Smooth muscle cell of the brain vasculature (primary cell): ENCODE data around the gene PIGR.

Experiments used
- DNase-seq: peaks from one replicate; pipeline ENCODE4 v3.0.0-alpha.2; 2012; ENCODE audit warnings: low read depth, low spot score

The PIGR gene

DNA sequence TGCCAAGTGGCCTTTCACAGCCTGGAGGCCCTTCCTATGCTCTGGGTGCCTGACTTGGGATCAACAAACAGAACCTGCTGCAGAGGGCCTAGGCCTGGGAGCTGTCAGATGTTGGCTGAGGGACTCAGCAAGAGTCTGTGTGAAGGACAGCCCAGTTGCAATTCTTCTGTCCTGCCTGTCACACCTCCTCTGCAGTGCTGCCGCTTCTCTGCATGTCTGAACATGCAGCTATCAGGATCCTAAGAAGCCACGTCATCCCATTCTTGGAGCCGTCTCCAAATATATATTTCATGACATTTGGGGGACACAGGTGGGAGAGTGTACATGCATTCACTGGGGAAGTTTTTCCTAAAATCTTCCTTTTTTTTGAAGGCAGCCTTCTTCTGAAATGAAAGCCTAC, 15.4 kb upstream of the PIGR start:
- no peak for DNase-seq

DNA sequence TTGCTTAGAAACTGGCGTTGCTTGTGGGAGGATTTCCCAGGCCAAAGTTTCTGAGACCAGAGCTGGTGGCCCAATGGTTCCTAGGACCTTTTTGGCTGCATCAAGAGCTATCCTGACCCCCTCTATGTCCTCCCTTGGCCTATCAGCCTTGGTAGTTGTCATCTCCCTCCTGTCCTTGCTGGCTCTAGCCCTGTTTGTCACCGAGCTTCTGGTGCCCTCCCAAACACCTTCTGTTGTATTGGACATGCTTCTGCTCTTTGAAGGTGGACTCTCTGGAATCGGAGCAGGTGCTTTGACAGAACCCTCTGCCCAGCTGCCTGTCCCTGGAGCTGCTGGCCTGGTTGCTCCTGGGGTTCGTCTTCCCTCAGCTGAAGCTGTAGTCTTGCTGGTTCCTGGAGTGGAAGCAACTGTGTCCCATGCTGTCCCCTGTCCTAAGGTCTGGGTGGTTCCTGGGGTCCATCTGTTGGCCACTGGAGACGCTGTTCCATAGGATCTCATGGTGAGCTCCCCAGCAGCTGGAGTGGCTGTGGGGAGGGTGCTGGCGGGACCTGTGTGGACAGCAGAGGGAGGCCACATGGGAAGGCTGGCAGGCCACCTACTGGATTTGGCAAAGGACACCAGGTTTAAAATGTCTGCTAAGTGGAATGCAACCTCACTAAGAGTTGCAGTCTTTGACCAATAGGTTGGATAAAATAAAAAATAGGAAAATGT, 14.6 kb upstream of the PIGR start:
- no peak for DNase-seq

DNA sequence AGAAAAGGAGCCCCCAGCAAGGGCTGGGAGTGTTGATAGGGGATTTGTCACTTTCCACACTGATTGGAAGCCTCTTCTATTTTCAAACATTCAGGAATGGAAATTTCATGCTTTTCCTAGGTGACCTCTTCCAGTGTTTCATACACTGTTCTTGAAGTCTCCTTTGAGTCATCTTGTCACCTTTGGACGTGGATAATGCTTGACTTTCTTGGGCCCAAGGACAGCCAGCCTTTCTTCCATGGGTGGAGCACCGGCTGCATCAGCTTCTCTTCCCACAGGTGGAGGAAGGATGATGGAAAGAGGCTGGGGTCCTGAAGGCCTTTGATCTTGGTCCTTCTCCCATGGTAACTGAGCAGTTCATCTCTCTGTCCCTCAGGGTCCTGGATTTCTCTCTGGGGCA, 11.9 kb upstream of the PIGR start:
- no peak for DNase-seq

DNA sequence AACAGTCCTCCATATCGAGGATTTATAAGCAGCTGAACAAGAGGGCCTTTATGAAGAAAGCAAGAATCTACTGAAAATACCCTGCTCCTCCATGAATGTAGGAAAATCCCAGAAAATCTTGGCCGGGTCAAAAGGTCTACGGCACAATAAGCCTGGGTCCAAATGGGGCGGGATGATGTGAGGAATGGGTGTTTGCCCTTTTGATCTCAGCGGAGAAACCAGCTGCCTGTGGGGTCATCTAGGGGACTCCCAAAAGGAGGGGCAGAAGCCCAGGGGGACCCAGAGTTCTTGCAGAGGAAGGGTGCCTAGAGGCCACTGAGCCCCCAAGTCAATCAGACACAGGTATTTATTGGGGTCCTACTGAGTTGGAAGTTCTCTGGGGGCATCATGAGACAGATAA, 11.4 kb upstream of the PIGR start:
- DNase-seq = no peak

DNA sequence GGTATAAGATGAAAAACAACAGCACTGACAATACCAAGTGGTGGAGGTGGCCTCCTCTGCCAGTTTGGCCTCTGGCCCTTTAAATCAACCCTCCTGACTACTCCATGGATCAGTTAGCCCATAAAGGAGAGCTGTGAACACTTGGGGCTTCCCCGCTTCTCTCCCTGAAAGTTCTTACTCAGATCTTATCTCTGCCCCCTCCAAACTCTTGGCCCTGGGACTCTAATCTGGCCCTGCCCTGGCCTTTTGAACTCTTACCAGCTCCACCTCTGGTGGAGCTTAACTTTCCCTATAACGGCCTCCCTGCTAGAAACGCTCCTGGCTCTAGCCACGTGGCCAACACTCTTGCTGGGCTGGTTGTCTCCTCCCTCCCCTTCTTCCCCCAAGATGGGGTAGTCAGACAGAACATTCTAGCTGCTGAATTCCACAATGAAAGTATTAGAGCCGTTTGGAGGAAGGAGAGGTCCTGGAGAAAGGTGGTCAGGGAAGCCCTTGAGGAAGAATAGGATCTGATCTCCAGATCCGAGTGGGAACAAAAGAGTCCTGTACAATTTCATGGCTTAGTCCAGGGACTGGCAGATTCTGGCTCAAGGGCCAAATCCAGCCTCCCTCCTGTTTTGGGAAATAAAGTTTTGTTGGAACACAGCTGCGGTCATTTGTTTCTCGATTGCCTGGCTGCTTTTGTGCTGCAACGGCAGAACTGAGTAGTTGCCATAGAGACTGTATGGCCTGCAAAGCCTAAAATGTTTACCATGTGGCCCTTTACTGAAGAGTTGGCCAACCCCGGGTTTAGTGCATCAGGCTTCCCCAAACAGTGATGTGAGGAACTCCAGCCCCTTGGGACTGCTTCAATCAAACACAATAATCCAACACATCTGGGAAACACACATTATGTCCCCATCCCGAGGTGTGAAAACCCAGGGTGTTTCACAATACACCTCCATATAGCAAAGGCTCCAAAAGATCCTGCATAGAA, 9.5 kb upstream of the PIGR start:
- no peak for DNase-seq

DNA sequence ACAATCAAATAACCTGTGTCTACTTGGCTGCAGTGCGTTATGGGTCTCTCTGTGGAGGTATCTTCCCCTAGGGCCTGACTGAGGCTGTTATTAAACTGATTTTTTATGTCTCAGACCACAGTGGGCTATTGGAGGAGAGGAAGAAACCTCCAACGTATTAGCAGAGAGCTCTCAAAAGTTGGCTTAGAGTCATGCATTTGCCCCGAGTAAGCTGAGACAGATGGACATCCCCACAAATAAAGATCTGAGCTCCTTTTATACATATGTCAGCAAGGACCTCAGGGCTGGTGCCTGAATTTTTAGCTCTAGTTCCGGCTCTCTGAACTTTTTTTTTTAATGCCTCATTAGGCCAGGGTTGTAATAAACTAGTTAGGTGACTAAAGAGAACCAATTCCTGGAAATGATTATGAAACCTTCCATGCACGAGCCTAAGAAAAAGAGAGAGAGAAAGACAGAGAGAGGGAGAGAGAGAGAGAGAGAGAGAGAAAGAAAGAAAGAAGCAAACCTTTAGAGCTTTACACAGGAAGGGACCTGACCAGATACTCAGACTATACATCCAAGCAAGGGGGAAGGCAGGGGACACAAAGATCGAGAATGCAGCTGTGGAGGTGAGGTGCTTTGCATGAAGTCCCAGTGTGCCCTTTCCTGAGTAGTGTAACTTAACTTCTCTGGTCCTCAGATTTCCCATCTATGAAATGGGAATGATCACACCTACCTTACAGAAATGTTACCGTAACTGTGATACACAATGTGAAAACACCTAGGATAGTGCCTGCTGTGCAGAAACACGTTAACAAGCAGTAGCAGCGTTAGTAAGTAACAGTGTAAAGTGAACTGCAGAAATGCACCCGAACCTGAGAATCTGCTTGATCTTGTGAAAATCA, 8.4 kb upstream of the PIGR start:
- DNase-seq = no peak

DNA sequence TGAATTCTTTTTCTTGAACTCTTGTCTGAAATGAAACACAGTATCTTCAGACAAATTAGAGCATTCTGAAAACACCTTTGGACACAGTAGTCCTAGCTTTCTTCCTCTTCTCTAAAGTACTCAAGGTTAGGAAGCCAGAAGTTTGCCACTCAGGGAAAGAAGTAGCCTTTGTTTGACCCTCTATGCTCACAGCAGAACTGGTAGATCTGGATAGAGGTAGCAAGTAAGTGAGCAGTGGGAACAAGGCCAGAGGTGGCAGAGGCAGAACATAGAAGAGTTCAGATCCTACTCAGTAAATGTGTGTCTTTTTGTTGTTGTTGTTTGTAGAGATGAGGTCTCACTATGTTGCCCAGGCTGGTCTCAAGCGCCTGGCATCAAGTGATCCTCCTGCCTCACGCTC, 7.4 kb upstream of the PIGR start:
- no peak for DNase-seq

DNA sequence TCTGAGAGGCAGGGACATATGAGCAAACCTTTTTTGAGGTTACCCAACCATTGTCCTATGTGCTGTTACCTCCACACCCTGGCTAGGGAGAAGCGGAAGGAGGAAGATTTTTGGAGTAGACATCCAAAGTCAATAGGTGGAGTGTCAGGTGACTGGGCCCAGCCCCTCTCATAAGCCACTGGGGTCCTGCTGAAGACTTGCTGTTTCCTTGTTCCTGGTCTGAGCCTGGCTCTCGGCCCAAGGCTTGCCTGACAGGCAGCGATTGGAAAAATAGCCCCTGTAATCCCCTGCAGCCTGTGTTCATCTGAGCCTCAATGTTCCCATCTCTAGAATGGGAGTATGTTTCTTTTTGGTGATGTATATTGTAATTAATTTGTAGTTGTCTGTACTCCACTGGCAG, 6.9 kb upstream of the PIGR start:
- no peak for DNase-seq

DNA sequence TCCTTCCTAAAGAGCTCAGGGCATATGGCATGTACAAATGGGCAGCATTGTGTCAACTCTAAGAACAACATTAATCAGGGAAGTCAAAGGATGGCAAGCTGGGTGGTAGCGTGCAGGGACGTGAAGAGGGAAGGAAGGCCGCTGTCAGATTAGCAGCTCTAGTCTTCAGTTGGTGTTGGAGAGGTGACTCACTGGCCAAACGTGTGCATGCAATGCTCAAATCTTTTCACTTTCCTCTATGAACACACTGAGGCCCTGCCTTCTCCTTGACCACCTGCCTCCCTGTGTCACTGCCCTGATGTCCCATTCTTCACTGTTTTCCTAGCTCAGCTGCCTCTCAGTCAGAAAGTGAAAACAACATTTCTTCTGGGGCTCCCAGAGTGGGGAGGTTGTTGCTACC, 5.9 kb upstream of the PIGR start:
- DNase-seq = no peak

DNA sequence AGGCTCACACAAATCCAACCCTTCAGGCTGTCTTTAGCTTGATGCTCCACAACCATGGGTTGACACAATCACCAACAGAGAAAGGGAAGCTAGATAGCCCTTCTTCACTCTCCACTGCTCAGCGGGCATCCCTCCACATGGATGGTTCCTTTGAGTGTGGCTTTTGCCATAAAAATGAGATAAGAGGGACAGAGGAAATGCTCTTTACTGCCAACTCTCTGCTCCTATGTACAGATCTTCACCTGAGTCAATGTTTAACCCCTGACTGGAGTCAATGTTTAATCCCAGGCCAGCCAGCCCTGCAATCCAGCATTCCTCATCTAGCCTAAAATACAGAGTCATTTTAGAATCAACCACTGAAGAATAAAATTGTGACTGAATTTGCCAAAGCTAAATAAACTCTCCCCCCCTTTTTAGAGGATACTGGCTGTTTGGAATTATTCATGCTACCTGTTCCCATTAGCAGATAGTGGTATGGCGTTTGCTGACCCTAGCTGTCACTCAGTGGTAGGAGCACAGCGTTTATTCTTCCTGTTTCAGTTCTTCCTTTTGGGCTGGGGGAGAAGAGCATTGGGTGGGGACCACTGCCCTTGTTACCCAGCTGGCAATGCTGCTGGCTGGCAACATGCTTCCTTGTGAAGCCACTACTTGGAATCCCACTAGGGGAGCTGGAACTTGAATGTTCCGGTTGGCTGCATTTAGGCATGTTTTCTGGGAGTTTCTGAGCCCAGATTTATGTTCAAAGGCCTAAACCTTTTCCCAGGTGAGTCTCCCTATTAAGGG, 5.2 kb upstream of the PIGR start:
- no peak for DNase-seq

DNA sequence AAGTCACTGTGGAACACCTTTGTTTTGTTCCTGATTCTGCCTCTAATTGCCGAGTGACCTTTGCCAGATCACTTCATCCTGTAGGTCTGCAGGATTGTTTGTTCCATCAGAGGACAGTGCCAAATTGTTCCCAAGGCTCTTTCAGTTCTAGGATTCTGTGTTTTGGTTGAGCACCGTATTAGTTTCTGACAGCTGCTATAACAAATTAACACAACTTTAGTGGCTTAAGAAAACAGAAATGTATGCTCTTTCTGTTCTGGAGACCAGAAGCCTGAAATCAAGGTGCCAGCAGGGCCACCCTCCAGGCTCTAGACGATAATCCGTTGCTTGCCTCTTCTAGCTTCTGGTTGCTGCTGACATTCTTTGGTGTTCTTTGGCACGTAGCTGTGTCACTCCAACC, 3.4 kb upstream of the PIGR start:
- DNase-seq = no peak

DNA sequence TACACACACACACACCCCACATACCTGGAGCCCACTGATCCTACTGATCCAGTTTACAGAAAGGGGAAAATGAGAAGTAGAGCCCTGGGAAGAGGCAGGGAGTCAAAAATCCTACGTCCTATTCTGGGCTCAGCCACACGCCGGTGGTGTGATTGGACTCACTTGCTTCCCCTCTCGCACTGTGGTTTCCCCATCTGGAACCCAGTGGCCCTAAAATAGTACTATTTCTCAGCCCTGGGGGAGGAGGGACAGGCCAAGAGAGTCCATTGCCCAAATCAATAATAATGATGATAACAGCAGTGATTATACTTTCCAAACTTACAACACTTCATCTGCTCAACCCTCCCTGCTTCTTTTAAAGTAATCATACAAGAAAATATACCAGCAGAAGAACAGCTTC, 2.9 kb upstream of the PIGR start:
- DNase-seq = no peak

DNA sequence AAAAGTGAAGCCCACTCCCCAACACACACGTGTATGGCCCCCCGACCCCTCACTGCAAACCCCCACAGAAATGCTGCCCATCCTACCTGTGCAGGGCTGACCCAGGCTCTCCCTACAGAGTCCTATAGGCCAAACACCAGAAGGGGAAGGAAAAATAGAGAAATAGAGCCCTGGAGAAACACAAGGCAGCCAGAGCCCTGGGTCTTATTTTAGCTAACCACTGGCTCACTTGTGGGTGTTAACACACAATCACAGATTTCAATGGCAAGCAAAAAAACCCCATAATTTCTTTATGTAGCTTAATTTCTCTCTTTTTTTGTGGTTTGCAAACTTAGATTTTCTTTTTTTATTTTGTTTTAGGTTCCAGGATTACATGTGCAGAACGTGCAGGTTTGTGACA, 989 bp upstream of the PIGR start:
- no peak for DNase-seq

DNA sequence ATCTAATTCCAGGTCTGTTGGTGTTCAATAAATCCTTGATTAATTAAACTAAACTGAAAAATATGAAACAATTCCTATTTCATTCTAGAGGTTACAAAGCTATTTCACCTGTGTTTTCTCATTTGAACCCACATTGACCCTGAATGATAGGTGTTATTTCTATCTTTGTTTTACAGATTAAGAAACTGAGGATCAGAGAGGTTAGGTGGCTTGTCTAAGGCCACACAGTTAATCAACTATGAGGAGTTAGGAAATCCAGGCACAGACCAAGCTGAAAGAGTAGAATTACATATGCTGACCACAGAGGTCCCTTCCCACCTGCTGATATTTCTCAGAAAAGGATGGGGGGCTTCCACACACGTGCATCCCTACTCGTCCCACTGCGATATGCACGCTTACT, 487 bp downstream of the PIGR start:
- DNase-seq = no peak

DNA sequence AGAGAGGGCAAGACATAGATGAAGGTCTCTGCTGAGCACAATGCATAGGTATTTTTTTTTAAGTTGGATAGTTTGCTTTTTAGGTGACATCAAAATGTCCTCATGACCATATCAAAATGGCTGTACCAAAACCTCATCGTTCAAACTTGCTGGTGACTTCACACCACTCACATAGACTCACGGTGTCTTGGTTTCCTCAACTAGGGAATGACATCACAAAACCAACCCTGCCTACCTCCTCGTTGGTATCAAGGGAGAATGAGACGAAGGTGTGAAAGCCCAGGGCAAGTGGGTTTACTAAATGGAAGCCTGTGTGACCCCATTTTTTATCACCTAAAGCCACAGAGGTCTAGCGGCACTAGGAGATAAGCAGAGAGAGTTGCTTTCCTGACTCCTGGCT, 1.6 kb downstream of the PIGR start:
- no peak for DNase-seq

DNA sequence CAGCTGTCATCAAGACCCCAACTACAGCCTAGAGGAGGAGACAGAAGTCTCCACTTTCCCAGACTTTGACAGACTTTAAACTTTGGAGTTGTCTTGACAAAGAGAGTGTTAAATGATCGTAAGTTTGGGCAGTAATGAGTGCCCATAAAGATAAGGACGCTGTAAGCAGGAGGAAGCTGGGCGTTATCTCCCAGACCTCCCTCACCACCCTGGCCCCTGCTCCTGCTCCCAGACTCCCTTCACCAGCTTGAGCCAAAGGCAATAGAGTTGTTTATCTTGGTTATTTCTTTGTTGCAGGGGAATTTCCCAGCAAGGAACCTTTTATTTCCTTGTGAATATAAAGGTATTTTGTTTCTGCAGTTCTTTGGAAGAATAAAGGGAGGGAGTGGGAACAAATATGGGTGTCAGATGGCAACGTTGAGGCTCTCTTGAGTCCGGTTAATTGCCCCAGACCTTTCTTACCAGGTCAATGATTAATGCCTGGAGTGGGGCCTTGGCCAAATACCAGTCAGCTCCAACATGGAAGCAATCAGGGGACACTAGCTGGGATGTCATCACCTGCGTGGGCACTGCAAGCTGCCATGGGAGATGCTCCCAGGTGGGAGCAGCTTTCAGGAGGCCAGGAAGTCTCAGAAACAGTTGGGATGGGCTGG, 4.4 kb downstream of the PIGR start:
- DNase-seq = no peak

DNA sequence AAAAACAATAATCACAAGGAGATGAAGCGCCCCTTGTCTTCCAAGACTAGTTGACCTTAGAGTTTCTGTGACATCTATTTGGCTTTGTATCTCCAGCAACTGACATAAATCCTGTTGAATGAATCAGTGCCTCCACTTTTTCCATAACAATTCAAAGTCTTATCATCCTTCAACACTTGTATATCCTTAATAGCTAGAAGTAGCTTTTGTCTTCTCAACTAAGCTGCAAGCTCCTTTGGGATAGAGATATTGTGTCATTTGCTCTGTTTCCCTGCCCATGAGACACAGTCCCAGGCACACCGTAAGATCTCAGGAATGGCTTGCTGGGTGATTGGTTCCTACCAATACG, 5.7 kb downstream of the PIGR start:
- no peak for DNase-seq

DNA sequence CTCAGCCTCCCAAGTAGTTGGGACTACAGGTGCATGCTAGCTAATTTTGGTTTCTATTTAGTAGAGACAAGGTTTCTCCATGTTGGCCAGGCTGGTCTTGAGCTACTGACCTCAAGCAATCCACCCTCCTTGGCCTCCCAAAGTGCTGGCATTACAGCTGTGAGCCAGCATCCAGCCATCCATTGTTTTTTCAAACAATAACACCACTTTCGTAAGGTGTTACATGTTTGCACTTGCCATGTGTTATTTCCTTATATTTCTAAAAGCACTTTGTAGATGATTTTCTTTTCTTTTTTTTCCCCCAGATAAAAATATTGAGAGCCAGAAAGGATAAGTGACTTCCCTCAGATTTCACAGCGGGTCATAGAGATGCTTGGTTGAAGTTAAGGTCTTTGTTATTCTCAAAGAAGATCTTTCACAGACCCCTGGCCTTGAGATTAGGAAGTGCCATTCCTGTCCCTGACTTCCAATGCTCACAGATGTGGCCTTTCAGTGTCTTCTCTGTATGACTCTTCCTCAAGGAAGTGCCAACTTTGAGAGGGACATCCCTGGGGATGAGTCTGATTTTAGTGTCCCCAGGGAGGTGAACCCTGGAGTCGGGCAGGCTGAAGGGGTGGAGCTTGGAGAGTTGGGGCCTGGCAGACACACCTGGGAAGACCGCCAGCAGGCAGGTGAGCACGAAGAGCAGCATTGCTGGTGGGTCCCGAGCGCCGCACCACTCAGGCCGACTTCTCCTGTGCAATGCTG, 6.3 kb downstream of the PIGR start:
- no peak for DNase-seq

DNA sequence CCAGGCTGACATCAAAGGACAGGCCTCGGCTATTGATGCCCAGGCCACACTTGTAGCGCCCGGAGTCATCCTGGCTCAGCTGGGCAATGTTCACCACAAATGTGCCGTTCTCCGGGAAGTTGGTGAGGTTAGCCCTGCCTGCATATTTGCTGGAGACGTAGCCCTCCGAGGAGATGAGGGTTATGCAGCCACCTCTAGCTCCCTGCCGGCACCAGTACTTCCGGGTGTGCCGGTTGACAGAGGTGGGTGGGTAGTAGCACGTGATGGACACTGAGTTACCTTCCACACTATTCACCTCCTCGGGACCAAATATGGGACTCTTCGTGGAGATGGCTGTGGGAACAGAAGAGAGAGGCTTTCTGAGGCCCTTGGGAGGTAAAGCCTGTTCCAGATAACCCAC, 7.1 kb downstream of the PIGR start:
- DNase-seq = no peak

DNA sequence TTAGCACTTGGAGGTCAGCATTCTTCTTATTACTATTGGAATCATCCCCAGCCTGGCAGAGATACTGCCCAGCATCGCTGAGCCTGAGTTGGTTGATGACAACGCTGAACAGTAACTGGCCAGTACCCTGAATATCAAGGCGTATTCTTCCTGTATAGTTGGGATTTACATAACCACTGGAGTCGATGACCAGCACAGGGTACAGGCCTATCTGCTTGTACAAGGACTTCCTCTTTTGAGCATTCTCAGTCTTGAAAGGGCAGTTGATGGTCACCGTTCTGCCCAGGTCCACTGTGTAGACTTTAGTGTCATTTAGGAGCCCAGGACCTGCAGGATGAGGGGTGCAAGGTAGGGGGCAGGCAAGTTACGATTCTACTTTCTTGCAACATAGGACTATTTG, 8.8 kb downstream of the PIGR start:
- no peak for DNase-seq
